Measurements from ENCODE around the gene TLE2.

The TLE2 gene

DNA sequence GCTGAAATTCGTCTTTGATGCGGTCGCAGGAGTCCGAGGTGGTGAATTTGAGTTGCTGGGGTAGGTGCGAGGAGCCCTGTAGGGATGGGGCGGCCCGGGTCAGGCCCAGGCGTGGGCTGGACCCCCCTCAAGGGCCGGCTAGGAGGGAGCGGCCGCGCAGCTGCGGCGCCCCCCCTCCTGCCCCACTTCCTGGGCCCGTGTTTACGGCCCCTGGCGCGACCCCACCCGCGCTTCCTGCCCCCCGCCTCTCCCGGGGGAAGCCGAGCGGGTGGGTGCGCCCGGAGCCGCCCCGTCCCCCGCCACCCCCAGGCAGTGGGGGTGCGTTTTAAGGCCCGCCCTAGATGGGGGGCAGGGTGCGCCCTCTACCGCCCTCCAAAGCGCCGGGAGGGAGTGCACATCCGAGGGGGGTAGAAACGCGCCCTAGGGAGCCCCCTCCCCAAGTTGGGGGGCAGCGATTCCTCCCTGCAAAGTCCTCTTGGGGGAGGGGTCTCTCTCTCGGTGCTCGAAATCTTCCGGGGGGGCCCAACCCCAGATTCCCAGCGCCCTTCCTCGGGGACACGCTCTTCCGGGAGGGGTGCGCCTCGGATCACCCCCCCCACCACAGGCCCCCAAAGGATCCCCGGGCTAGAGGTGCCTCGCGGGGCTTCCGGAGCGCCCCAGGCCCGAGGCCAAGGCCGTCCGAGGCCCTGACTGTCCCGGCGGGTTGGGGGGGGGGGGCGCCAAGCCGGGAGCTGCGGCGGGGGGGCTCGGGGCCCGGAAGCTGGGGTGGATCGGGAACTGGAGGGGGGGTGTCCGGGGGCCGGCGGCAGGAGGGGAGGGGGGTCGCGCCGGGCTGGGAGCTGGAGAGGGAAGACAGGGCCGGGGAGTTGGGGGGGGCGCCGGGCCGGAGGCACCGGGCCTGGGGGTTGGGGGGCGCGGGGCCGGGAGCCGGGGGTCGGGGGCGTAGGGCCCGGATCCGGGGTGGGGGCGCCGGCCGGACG lies 32.4 kb upstream of the TLE2 start:
- peak; percentile 87 for DNase-seq (ENCODE audit: low spot score)
- in situ Hi-C loops (cut with MboI; ENCODE audit: low pct_unique_long_range_greater_than_20kb, low sequenced_read_pairs, unreplicated experiment): no loop called here
- peak; percentile 39 for TF ChIP-seq CTCF (IDR thresholded peaks at IDR 0.05; ENCODE audit: extremely low read depth, insufficient read depth, missing control alignments)

- no peak for TF ChIP-seq CTCF (IDR thresholded peaks at IDR 0.05; ENCODE audit: extremely low read depth, insufficient read depth, missing control alignments)
- in situ Hi-C loops (cut with MboI; ENCODE audit: low pct_unique_long_range_greater_than_20kb, low sequenced_read_pairs, unreplicated experiment): no loop called here
- no peak for DNase-seq (ENCODE audit: low spot score)
Observed at GRCh38 chr19:3060857-3061181, 31.7 kb upstream of the TLE2 start.

DNA sequence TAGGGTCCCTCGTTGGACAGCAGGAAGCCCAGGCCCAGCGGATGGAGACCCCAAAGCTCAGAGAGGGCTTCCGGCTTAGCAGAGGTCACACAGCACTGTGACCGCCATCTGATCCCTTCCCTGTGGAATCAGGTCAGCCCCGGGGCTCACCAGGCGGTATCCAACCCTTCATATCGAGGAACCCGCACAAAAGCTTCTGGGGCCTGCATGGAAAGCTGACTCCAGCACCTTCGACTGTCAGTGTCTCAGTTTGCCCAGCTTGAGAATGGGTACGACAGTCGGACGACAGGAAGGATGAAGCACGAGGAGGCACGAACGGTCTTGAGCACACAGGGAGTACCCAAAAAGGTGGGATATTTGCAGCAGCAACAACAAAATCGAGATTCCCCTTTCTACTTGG lies 30.6 kb upstream of the TLE2 start:
- DNase-seq (ENCODE audit: low spot score): no peak
- no peak for TF ChIP-seq CTCF (IDR thresholded peaks at IDR 0.05; ENCODE audit: extremely low read depth, insufficient read depth, missing control alignments)
- in situ Hi-C loops (cut with MboI; ENCODE audit: low pct_unique_long_range_greater_than_20kb, low sequenced_read_pairs, unreplicated experiment): no loop called here

- in situ Hi-C loops (cut with MboI; ENCODE audit: low pct_unique_long_range_greater_than_20kb, low sequenced_read_pairs, unreplicated experiment): no loop called here
Observed at GRCh38 chr19:3058821-3059314, 29.8 kb upstream of the TLE2 start.

GRCh38 chr19:3058009-3058820 lies 29.1 kb upstream of the TLE2 start:
- DNase-seq (ENCODE audit: low spot score): no peak
- in situ Hi-C loops (cut with MboI; ENCODE audit: low pct_unique_long_range_greater_than_20kb, low sequenced_read_pairs, unreplicated experiment): no loop called here
- TF ChIP-seq CTCF (IDR thresholded peaks at IDR 0.05; ENCODE audit: extremely low read depth, insufficient read depth, missing control alignments): no peak

More at GRCh38 chr19:3058821-3059314, 29.8 kb upstream of the TLE2 start:
- DNase-seq (ENCODE audit: low spot score): no peak
- no peak for TF ChIP-seq CTCF (IDR thresholded peaks at IDR 0.05; ENCODE audit: extremely low read depth, insufficient read depth, missing control alignments)

DNA sequence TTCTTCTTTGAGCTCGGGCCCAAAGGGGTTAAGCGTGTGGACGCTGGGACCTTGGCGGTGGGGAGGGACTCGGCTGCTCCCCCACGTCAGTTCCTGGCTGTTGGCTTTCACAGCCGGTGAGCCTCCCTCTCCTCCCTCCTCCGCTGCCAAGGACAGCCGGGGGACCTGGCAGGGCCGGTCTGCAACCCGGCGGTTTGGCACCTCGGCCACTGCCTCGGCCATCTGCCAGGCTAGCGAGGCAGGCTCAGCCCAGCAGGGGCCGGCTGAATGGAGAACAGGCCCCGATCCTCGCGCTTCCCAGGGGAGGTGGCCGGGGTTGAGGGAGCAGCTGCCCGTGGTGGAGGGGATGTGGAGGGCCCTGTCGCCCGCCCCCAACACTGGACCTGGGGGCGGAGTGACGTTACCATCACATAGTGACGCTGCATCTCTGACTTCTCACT lies 28.2 kb upstream of the TLE2 start:
- no peak for TF ChIP-seq CTCF (IDR thresholded peaks at IDR 0.05; ENCODE audit: extremely low read depth, insufficient read depth, missing control alignments)
- in situ Hi-C loops (cut with MboI; ENCODE audit: low pct_unique_long_range_greater_than_20kb, low sequenced_read_pairs, unreplicated experiment): no loop called here
- DNase-seq (ENCODE audit: low spot score): no peak
